IPS DF 6.9 (cell line): ENCODE results near the gene KCNAB2.

Experiments
- DNase-seq: peaks from one replicate; pipeline ENCODE4 v3.0.0-alpha.2; 2013; ENCODE audit warnings: low read depth, low spot score
- H3K27ac ChIP-seq: one replicate; pipeline ENCODE4 v1.5.1; 2013; ENCODE audit warnings: low read length, control low read depth
- H3K27me3 ChIP-seq: 2 replicates; pipeline ENCODE4 v1.6.1; 2013; ENCODE audit warnings: mild to moderate bottlenecking, low read length; ENCODE audit not compliant: control insufficient read depth, insufficient read depth
- H3K36me3 ChIP-seq: 2 replicates; pipeline ENCODE4 v1.6.1; 2013; ENCODE audit warnings: low read length; ENCODE audit not compliant: control insufficient read depth, insufficient read depth
- H3K4me1 ChIP-seq: 2 replicates; pipeline ENCODE4 v1.6.1; 2013; ENCODE audit warnings: low read length; ENCODE audit not compliant: control insufficient read depth, insufficient read depth
- H3K4me3 ChIP-seq: 2 replicates; pipeline ENCODE4 v1.5.1; 2013; ENCODE audit warnings: mild to moderate bottlenecking, low read length
- H3K9me3 ChIP-seq: 2 replicates; pipeline ENCODE4 v1.6.1; 2013; ENCODE audit warnings: low read length, inconsistent platforms; ENCODE audit not compliant: control insufficient read depth, insufficient read depth
- WGBS: extraction: QIAGEN DNeasy Blood & Tissue Kit; methylation state at CpG from one replicate; pipeline ENCODE4 v1.1.7; 2013; ENCODE audit warnings: mixed read lengths, missing lambda C conversion rate; ENCODE audit not compliant: insufficient read length, insufficient coverage; 5-methylcytosine and 5-hydroxymethylcytosine counted together

KCNAB2 gene

DNA sequence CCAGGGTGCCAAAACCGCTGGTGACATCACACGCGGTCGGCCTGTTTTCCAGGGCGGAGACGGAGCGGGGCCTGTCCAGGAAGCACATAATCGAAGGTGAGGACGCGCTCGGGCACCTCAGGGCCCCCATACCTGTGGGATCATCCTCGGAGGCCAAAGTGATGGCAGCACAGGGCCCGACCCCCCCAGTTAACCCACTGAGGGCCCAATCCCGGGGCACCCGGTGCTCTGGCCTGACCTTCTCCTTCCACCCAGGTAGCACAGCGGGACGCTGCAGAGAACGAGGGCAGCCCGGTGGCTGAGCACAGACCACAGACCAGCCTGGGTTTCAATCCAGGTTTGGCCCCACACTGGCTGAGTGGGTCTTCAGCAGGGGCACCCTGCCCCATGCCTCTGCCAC, 43.3 kb downstream of the KCNAB2 start:
- no peaks in the 10 kb centered on the region for H3K9me3 ChIP-seq

DNA sequence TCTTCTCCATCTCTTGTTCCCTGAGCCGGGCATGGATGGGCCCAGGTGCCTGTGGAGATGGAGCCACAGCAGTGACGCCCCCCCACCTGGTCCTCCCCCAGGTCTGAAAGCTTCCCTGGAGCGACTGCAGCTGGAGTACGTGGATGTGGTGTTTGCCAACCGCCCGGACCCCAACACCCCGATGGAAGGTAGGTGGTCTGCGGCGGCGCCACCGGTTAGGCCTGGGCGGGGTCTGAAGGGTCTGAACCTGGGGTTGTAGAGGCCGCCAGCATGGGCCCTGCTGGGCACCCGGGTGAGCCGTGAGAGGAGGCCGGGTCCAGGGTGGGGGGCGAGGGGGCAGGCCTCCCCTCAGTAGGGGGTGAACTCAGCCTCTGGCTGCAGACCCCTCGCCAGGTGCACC, 44.6 kb downstream of the KCNAB2 start:
- DNase-seq = no peak
- WGBS = no CpG with 5 or more reads among the region's 18 CpGs
- Histone ChIP-seq H3K36me3 (no peaks in the 10 kb centered on the region), H3K27me3 (no peaks in the 10 kb centered on the region), H3K4me3 (no peak overlapping the region), H3K27ac (no peak overlapping the region), H3K4me1 (no peaks in the 10 kb centered on the region), H3K9me3 (no peaks in the 10 kb centered on the region)

More for the DNA sequence above, 43.3 kb downstream of the KCNAB2 start:
- Histone ChIP-seq H3K4me1 (no peaks in the 10 kb centered on the region), H3K4me3 (no peak overlapping the region), H3K27me3 (no peaks in the 10 kb centered on the region), H3K36me3 (no peaks in the 10 kb centered on the region), H3K27ac (no peak overlapping the region)
- WGBS = no CpG with 5 or more reads among the region's 19 CpGs
- no peak for DNase-seq

DNA sequence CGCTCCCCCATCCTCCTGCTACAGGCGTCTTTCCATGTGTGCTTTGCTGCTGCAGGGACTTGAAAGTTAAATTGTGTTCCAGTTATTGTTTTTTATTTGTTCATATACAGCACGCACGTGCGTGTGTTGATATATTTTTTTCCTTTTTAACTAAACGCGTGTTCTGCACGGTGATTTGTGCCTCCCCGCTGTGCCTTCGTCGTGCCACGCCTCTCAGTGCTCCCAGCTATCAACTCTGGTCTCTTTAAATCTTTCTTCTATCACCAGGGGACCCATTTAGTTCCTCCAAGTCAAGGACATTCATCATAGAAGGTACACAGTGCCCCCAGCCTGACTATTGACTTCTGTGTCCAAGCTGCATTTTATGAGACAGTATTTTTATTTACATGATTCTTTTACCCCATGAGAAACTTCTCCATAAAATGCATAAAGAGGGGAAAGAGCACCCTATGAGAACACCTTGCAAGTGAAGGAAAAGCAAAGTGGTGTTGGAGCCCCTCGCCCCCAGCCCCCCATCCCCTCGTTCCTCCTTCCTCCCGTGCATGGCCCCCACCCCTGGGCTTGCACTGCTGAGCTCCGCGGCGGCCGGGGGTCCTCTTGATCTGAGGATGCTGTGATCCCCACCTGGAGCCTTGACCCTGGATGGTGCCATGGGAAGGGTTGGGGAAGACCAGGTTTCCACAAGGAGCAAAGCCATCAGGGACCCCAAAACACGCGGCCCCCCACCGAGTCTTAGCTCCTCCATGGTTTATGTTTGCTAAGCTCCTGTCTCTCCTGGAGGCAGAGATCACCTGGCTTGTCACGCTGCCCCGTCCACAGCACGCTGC, 45.5 kb downstream of the KCNAB2 start:
- Histone ChIP-seq H3K27me3 (no peaks in the 10 kb centered on the region), H3K27ac (no peak overlapping the region), H3K4me3 (no peak overlapping the region), H3K9me3 (no peaks in the 10 kb centered on the region), H3K4me1 (no peaks in the 10 kb centered on the region), H3K36me3 (no peaks in the 10 kb centered on the region)
- WGBS = no CpG with 5 or more reads among the region's 25 CpGs
- DNase-seq = no peak

DNA sequence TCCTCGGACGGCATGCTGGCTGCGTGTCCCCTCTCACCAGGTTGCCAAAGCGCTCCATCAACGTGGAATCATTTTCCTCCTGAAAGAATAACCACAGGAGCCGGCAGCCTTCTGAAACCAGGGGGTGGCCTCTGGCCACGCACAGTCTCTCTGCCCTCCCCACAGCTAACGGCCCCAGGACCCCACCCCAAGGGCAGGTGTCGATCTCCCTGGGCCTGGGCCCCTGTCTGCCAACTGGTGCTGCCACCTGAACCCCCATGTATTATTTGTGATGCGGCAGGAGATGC, 46.1 kb downstream of the KCNAB2 start:
- WGBS = no CpG with 5 or more reads among the region's 10 CpGs
- Histone ChIP-seq H3K9me3 (no peaks in the 10 kb centered on the region), H3K27me3 (no peaks in the 10 kb centered on the region), H3K36me3 (no peaks in the 10 kb centered on the region), H3K27ac (no peak overlapping the region), H3K4me1 (no peaks in the 10 kb centered on the region), H3K4me3 (no peak overlapping the region)
- no peak for DNase-seq

DNA sequence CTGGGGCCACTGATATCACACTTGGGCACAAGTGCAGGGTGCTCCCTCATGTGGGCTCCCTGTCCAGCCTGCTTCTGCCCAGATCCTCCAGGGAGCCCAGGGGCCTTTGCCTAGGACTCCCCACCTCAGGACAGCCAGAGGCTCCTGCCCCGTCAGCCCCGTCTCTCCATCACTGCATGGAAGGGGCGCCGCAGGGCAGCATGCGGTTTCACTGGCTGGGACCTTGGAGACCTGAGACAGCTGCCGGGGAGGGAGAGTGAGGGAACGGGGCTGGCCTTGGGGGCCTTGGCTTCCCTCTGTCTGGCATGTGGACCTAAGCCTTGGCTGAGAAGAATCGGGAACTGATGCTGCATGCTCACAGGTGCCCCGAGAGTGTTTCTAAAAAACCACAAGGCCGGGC, 46.5 kb downstream of the KCNAB2 start:
- WGBS = no CpG with 5 or more reads among the region's 10 CpGs

DNA sequence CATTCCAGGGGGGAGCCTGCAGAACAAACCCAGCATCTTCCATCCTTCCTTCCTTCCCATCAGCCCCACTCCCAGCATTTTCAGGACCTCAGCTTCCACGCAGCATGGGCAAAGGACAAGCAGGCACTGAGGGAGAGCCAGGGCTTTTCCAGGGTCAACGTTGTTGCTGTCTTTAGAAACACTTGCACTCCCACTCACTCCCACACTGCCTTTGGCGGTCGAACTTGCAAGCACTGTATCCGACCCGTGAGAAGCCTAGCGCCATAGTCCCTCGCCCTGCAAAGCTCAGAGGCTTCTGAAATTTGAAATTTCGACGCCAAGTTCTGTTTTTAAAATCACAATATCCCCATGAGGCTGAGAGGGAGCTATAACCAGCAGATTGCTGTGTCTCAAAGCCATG, 47.4 kb downstream of the KCNAB2 start:
- H3K9me3 ChIP-seq = no peaks in the 10 kb centered on the region
- no peak for DNase-seq
- H3K4me1 ChIP-seq = no peaks in the 10 kb centered on the region
- WGBS = no CpG with 5 or more reads among the region's 10 CpGs
- H3K27ac ChIP-seq = no peak overlapping the region
- H3K4me3 ChIP-seq = no peak overlapping the region
- H3K27me3 ChIP-seq = no peaks in the 10 kb centered on the region
- H3K36me3 ChIP-seq = no peaks in the 10 kb centered on the region

More for the DNA sequence above, 46.5 kb downstream of the KCNAB2 start:
- no peaks in the 10 kb centered on the region for H3K4me1 ChIP-seq
- no peak overlapping the region for H3K27ac ChIP-seq
- H3K9me3 ChIP-seq = no peaks in the 10 kb centered on the region
- no peak for DNase-seq
- H3K27me3 ChIP-seq = no peaks in the 10 kb centered on the region
- H3K4me3 ChIP-seq = no peak overlapping the region
- no peaks in the 10 kb centered on the region for H3K36me3 ChIP-seq

DNA sequence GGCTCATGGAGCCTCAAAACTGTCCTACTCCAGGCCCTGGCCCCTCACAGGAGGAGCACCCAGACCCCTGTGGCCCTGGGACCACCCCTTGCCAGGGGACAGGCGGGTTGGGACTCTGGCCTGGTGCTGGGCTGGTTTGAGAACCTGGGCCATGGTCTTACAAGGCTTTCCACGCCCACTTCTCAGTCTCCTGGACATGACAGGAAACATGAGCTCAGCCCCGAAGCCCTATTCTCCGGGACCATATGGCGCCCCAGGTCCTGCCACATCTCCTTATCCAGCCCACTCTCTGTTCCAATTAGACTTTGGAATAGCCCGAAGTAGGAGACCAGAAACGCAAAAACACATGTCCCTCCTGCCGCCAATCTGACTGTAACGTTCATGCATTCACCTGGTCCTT, 47.9 kb downstream of the KCNAB2 start:
- H3K9me3 ChIP-seq = no peaks in the 10 kb centered on the region
- no peaks in the 10 kb centered on the region for H3K36me3 ChIP-seq
- H3K4me1 ChIP-seq = no peaks in the 10 kb centered on the region
- H3K27ac ChIP-seq = no peak overlapping the region
- no peak overlapping the region for H3K4me3 ChIP-seq
- no peaks in the 10 kb centered on the region for H3K27me3 ChIP-seq
- no CpG with 5 or more reads among the region's 9 CpGs for WGBS
- DNase-seq = no peak

DNA sequence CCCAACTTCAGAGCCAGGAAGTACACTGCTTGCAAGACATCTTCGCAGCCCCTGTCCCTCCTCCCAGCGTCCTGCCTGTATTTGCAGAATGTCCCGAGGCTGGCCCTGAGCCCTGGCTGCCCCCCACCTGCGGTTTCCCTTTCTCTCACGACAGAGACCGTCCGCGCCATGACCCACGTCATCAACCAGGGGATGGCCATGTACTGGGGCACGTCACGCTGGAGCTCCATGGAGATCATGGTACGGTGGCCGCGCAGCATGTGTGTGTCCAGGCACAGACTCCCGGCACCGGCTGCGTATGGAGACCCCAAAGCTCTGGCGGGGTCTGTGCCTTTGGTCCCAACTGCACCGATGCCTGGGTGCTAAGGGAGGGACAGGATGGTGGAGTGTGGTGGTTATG, 48.6 kb downstream of the KCNAB2 start:
- Histone ChIP-seq H3K36me3 (no peaks in the 10 kb centered on the region), H3K4me1 (no peaks in the 10 kb centered on the region), H3K4me3 (no peak overlapping the region), H3K27me3 (no peaks in the 10 kb centered on the region), H3K9me3 (no peaks in the 10 kb centered on the region), H3K27ac (no peak overlapping the region)
- WGBS = no CpG with 5 or more reads among the region's 19 CpGs
- no peak for DNase-seq

DNA sequence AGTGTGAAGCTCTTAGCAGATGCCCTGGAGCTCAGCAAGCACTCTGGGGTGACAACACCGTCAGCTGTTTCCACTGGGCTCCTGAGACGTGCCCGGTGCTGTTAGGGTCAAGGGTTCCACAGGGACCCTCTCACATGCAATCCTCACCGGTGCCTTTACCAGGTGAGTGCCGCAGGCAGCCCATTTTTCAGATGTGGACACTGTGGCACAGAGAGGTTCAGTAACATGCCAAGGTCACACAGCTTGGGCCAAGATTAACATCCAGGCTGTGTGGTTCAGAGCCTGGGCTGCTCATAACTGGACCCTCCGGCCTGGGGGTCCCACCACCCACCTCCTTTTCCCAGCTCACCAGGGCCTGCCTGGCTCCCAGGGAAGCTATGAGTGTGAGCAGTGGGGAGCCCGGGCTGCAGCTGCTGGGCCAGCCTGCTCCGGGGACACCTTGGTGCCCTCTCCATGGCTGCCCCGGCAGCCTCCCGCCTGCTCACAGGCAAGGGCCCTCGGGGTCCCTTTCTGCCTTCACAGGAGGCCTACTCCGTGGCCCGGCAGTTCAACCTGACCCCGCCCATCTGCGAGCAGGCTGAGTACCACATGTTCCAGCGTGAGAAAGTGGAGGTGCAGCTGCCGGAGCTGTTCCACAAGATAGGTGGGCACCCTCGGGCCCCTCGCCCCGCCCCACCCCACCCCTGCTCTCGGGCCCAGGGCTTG, 49.3 kb downstream of the KCNAB2 start:
- Histone ChIP-seq H3K4me1 (peaks cover 1% of the 10 kb centered on the region; the same call in 1 of the 2 replicates), H3K9me3 (no peaks in the 10 kb centered on the region), H3K4me3 (no peak overlapping the region), H3K36me3 (no peaks in the 10 kb centered on the region), H3K27me3 (no peaks in the 10 kb centered on the region), H3K27ac (no peak overlapping the region)
- WGBS = no CpG with 5 or more reads among the region's 21 CpGs
- DNase-seq = no peak

DNA sequence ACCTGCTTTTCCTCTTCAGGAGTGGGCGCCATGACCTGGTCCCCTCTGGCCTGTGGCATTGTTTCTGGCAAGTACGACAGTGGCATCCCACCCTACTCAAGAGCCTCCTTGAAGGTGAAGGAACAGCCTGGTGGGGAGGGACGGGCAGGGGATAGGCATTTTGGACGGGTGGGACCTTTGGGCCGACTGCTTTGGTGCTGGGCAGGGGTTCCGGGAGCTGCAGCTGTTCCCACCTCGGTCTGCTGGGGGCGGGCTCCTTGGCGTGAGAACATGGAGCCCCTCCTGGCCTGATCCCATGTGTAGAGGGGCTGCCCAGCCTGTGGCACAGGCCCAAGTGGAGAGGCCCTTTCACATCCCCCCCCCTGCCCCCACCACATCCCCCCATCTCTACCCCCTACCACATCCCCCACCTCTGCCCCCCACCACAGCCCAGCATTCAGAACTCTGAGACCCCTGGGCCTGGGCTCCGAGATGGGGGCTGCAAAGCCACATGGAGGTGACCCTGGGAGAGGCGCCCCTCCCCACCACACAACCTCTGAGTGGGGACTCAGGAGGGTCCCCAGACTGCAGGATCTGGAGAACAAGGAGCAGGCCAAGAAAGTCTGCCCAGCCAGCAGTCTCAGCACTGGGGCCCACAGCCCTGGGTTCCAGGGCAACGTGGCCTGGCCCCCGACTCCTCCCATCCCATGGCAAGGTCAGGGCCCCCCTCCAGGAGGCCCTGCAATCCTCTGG, 50.0 kb downstream of the KCNAB2 start:
- no CpG with 5 or more reads among the region's 13 CpGs for WGBS
- H3K9me3 ChIP-seq = no peaks in the 10 kb centered on the region
- H3K27me3 ChIP-seq = no peaks in the 10 kb centered on the region
- no peak overlapping the region for H3K27ac ChIP-seq
- H3K4me1 ChIP-seq = peaks cover 1% of the 10 kb centered on the region; the same call in 1 of the 2 replicates
- DNase-seq = no peak
- no peaks in the 10 kb centered on the region for H3K36me3 ChIP-seq
- H3K4me3 ChIP-seq = no peak overlapping the region
